Measurements from ENCODE around the gene SPRYD3. TPM values are rescaled to one million over a fixed set of nuclear protein-coding genes. Genes with fewer than 3 reads are reported as not detected.

The SPRYD3 gene
- total RNA-seq, 1 experiment from 2014 or later, result 47.5 TPM

DNA sequence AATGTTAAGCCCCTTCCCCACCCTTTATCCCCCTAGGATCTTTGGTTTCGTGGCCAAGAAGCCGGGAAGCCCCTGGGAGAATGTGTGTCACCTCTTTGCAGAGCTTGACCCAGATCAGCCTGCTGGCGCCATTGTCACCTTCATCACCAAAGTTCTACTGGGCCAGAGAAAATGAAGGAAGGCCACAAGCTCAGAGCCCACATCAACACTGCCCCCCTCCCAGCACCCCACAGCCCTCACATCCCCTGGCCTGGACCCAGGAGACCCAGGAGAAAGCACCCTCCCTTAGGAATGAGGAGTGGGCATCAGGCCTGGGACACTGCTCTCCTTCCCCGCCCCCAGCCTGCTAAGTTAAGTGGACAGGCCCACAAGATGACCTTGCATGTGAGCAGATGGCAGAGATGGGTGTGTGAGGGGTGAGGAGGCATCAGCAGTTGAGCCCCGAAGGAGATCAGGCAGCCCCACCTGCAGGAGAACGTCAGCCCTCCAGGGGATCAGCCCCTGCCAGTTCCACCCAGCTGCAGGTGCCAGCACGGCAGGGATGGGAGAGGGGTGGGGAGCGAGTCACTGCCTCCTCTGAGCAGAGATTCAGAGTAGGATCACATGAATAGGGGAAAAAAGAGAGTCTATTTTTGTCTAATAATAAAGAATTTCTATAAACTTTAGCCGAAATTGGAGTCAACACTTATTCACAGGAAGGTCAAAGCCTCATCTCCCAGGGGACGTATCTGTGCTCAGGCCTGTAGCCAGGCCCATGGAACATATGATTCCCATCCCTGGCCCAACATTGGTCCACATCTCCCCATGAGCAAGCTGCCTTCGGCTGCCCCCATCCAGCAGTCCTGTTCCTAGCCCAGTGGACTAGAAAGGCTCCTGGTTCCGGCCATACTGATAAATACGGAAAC, 15.2 kb downstream of the SPRYD3 start:
- ChIA-PET CTCF (interaction anchor here (0.8 to 3.9 kb wide), 3 partner anchors 15 to 134 kb away, joined by 3 to 110 read pairs (median 4); partner anchors contain the start of genes IGFBP6 and SPRYD3), POLR2A (interaction anchor here (0.8 kb wide), 1 partner anchor 10 kb away, joined by 4 read pairs; no protein-coding TSS in a partner anchor), RAD21 (ENCODE audit: low non-redundant PET in 1 of 2, low total read pairs in 2 of 2, uncharacterized antibody in 2 of 2, unreplicated experiment in 2 of 2) (interaction anchor here in 1 of 2 experiments (0.6 to 3.2 kb wide), 2 partner anchors 26 to 35 kb away, joined by 3 to 27 read pairs; no protein-coding TSS in a partner anchor)
- Histone ChIP-seq H4K20me1 (ENCODE audit: insufficient read depth) (peaks cover 3% of the 10 kb centered on the region; the same call in 1 of the 2 replicates), H3K9me2 (ENCODE audit: insufficient read depth) (no peaks in the 10 kb centered on the region), H2AFZ (ENCODE audit: low read depth, low read length, poor library complexity, severe bottlenecking) (no peak overlapping the region), H3K27ac (ENCODE audit: low read depth, low read length) (no peak overlapping the region), H3K27me3 (ENCODE audit: insufficient read depth, low read length) (no peaks in the 10 kb centered on the region), H3K79me2 (ENCODE audit: insufficient read depth, low read length) (no peaks in the 10 kb centered on the region), H3K36me3 (ENCODE audit: control insufficient read depth in 1 of 2, insufficient read depth in 2 of 2, low read length in 2 of 2) (peaks cover 3 to 29% of the 10 kb centered on the region in 2 experiments; a peak in 3 of 4 replicates), H3K4me1 (ENCODE audit: control insufficient read depth in 1 of 2, insufficient read depth in 2 of 2, low read length in 2 of 2) (peaks cover 25 to 56% of the 10 kb centered on the region in 2 experiments), H3K9ac (ENCODE audit: low read length) (no peak overlapping the region), H3K9me3 (ENCODE audit: control insufficient read depth in 1 of 2, insufficient read depth in 1 of 2, low read depth in 1 of 2, low read length in 2 of 2) (no peaks in the 10 kb centered on the region), H3K4me3 (replicated peaks in 1 of 2; ENCODE audit: low read depth in 1 of 2, low read length in 2 of 2) (no peak overlapping the region), H3K4me2 (ENCODE audit: low read length) (no peak overlapping the region)
- DNase-seq (ENCODE audit: low read depth, low spot score), result no peak
- ATAC-seq, result no peak
- intact Hi-C loops (cut with micrococcal nuclease), result loop anchor here (10.0 kb wide), 1 partner anchor 221 kb away; no protein-coding TSS in a partner anchor
- TSS peak; percentile 33 for BruUV-seq (replicated peaks)
- TF ChIP-seq POLR2AphosphoS5 (IDR thresholded peaks at IDR 0.05; ENCODE audit: low read depth, low read length) (no peak), CEBPB (IDR thresholded peaks at IDR 0.05; ENCODE audit: low read depth) (no peak), FOSL1 (IDR thresholded peaks at IDR 0.05; ENCODE audit: low read depth) (no peak), SIN3A (IDR thresholded peaks at IDR 0.05; ENCODE audit: low read depth) (no peak), ZFX (IDR thresholded peaks at IDR 0.05) (no peak), JUND (IDR thresholded peaks at IDR 0.05) (no peak)
- TF ChIP-seq, protein P1, sequence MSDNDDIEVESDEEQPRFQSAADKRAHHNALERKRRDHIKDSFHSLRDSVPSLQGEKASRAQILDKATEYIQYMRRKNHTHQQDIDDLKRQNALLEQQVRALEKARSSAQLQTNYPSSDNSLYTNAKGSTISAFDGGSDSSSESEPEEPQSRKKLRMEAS (IDR thresholded peaks at IDR 0.05), result no peak
- TF ChIP-seq, protein P2, sequence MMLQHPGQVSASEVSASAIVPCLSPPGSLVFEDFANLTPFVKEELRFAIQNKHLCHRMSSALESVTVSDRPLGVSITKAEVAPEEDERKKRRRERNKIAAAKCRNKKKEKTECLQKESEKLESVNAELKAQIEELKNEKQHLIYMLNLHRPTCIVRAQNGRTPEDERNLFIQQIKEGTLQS (IDR thresholded peaks at IDR 0.05), result no peak
- TF ChIP-seq, protein P3, sequence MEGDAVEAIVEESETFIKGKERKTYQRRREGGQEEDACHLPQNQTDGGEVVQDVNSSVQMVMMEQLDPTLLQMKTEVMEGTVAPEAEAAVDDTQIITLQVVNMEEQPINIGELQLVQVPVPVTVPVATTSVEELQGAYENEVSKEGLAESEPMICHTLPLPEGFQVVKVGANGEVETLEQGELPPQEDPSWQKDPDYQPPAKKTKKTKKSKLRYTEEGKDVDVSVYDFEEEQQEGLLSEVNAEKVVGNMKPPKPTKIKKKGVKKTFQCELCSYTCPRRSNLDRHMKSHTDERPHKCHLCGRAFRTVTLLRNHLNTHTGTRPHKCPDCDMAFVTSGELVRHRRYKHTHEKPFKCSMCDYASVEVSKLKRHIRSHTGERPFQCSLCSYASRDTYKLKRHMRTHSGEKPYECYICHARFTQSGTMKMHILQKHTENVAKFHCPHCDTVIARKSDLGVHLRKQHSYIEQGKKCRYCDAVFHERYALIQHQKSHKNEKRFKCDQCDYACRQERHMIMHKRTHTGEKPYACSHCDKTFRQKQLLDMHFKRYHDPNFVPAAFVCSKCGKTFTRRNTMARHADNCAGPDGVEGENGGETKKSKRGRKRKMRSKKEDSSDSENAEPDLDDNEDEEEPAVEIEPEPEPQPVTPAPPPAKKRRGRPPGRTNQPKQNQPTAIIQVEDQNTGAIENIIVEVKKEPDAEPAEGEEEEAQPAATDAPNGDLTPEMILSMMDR (IDR thresholded peaks at IDR 0.05 in 2 of 3, conservative IDR thresholded peaks at IDR 0.05 in 1 of 3; ENCODE audit: borderline replicate concordance in 1 of 3, insufficient read depth in 1 of 3, low read depth in 2 of 3, low read length in 2 of 3), result no peak
